Muscle layer of colon (tissue), 2 donors: ENCODE results near the gene ABCA12.

Experiments
- H3K27ac ChIP-seq: one replicate; pipeline ENCODE4 v1.7.0; 2013; ENCODE audit warnings: low read depth, mild to moderate bottlenecking, low read length, moderate library complexity
- H3K27me3 ChIP-seq, 2 donors: one replicate each; pipeline ENCODE4 v1.7.0; 2013; ENCODE audit warnings: low read length in 2 of 2, mild to moderate bottlenecking in 2 of 2; ENCODE audit not compliant: insufficient read depth in 2 of 2, control insufficient read depth in 1 of 2
- H3K36me3 ChIP-seq: one replicate; pipeline ENCODE4 v1.7.0; 2013; ENCODE audit warnings: mild to moderate bottlenecking, low read length; ENCODE audit not compliant: insufficient read depth
- H3K4me1 ChIP-seq: one replicate; pipeline ENCODE4 v1.7.0; 2013; ENCODE audit warnings: mild to moderate bottlenecking, low read length; ENCODE audit not compliant: insufficient read depth
- H3K4me3 ChIP-seq, 2 donors: one replicate each; pipeline ENCODE4 v1.7.0; 2013; ENCODE audit warnings: low read length in 2 of 2, low read depth in 1 of 2, mild to moderate bottlenecking in 1 of 2, moderate library complexity in 1 of 2
- H3K9ac ChIP-seq: one replicate; pipeline ENCODE4 v1.7.0; 2013; ENCODE audit warnings: low read length
- H3K9me3 ChIP-seq: one replicate; pipeline ENCODE4 v1.7.0; 2013; ENCODE audit warnings: mild to moderate bottlenecking, low read length
- donor health status: abdominal sarcoma.
- donor health status: Adenocarcinoma of cecum.

The ABCA12 gene

DNA sequence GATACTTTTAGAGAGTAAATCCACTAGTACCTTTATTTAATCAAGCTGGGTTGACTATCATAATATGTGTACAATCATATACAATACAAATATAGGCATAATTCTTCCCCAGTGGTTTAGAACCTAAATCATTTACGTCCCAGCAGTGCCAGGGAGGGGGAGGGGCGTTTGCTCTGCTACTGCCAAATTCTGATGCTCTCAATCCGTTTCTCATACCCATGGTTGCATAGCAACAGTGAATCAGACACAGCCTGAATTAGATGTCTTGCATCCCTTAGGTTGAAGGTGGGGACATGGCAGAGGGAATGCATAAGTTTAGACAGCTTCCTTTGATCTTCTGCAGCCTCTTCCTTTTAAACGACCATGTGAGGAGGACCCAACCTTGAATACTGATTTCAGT, 135.4 kb downstream of the ABCA12 start:
- no peak overlapping the region for H3K9ac ChIP-seq
- no peak overlapping the region for H3K27ac ChIP-seq
- H3K4me1 ChIP-seq = no peaks in the 10 kb centered on the region
- H3K4me3 ChIP-seq = no peak overlapping the region
- H3K36me3 ChIP-seq = no peaks in the 10 kb centered on the region
- no peaks in the 10 kb centered on the region for H3K27me3 ChIP-seq
- no peaks in the 10 kb centered on the region for H3K9me3 ChIP-seq

DNA sequence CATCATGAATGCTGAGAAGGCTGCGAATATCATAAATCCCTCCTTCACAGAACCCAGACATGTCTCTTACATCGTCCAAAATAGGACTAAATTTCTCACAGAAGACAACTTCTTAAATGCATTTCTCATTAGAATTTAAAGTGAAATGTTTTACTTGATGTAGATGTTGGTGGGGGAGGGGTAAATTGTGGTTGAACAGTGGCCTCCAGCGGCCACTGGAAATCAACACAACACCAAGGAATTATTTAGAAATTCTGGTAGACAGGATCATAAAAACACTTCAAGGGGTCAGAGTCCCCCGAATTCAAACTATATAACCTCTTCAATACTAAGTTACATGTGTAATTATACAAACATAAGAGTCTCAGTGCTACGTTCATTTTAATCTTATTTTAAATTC, 135.9 kb downstream of the ABCA12 start:
- no peaks in the 10 kb centered on the region for H3K4me1 ChIP-seq
- no peak overlapping the region for H3K4me3 ChIP-seq
- H3K27me3 ChIP-seq = no peaks in the 10 kb centered on the region
- no peaks in the 10 kb centered on the region for H3K9me3 ChIP-seq
- H3K9ac ChIP-seq = no peak overlapping the region
- H3K36me3 ChIP-seq = no peaks in the 10 kb centered on the region
- H3K27ac ChIP-seq = no peak overlapping the region

DNA sequence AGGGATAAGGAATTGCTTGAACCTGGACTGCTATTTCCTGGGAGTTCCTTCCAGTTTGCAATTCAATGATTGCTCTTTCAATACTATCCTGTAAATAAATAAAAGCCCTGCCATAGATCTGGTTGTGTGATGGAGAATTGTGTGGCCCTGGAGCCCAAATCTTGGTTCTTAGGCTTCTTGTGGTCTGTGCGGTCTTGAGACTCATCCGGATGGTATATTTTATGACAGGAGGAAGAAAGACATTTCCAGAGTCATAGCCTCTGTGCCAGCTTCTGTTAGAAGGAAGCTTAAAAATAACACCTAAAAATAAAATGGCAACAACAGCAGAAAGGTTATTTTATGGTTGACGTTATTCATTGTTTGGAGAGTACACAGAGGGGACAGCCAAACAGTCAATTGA, 137.7 kb downstream of the ABCA12 start:
- no peaks in the 10 kb centered on the region for H3K27me3 ChIP-seq
- H3K4me3 ChIP-seq = no peak overlapping the region
- H3K4me1 ChIP-seq = no peaks in the 10 kb centered on the region

DNA sequence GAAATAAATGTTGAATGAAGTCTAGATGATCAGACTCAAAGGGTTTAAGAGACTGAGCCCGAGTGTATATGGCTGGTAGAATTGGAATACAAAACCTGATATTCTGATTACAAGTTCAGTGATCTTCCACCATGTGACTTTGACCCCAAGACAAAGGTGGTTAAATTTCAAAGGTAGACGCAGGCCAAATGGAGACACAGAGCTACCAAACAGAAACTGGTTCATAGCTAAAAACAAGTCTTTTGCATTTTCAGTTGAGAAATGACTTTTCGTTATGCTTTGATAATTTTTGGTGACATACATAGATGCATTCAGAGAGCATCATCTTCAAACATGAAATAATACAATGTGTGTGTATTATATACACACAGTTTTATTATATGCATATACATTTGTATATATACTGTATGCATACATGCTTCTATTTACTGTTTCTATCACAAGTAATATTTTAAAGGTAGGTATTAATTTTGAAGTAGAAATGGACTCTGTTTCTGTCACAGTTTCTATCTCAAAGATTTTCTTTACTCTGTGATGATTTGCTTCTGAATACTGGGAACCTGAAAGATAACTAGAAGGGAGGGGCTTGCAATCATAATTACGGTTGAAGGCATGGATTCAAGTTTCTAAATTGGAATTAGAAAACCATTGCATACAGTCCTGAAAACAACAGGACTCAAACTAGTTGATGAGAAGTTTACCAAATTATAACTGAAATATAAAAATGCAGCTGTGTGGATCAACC, 142.3 kb downstream of the ABCA12 start:
- H3K9me3 ChIP-seq = no peaks in the 10 kb centered on the region
- no peak overlapping the region for H3K27ac ChIP-seq
- H3K27me3 ChIP-seq = no peaks in the 10 kb centered on the region
- H3K4me1 ChIP-seq = no peaks in the 10 kb centered on the region
- H3K4me3 ChIP-seq = no peak overlapping the region
- no peak overlapping the region for H3K9ac ChIP-seq
- H3K36me3 ChIP-seq = no peaks in the 10 kb centered on the region

More for the DNA sequence above, 137.7 kb downstream of the ABCA12 start:
- Histone ChIP-seq H3K36me3 (no peaks in the 10 kb centered on the region), H3K9ac (no peak overlapping the region), H3K27ac (no peak overlapping the region), H3K9me3 (no peaks in the 10 kb centered on the region)

DNA sequence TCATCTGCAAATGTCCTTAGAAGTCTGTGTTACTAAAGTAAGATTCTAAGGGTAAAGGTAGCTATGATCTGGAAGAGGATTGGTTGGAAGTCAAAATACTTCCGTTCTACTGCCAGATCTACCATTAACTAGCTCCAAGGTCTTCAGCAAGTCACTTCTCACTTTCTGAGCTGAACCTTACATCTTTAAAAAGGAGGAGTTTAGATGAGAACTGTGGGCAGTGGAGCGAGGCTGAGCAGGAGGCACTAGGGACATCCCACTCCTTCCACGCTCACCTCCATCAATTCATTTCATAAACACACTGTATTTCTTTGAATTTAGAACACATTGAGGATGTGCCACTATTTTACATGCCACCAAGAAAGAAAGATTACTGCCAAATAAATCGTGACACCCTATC, 143.0 kb downstream of the ABCA12 start:
- no peak overlapping the region for H3K27ac ChIP-seq
- H3K9me3 ChIP-seq = no peaks in the 10 kb centered on the region
- no peaks in the 10 kb centered on the region for H3K36me3 ChIP-seq
- no peaks in the 10 kb centered on the region for H3K4me1 ChIP-seq
- no peak overlapping the region for H3K9ac ChIP-seq
- H3K4me3 ChIP-seq = no peak overlapping the region
- H3K27me3 ChIP-seq = no peaks in the 10 kb centered on the region

DNA sequence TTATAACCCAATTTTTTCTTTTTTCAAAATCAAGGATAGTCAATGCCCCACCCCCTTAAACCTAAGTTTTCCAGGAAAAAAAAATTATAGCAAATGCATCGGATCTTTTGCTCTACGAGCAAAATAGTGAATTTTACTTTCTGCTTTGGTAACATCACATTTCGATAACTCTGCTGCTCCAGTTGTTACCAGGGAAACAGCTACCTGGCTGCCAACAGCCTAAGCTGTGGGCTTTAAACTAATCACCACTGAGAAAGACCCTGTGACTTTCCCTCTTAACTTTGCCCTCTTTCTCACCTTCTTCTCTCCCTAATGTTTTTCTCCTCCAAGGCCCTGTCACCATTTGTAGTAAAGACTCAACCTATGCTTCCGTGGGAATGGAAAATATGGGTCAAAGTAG, 145.5 kb downstream of the ABCA12 start:
- H3K4me3 ChIP-seq = no peak overlapping the region
- no peak overlapping the region for H3K27ac ChIP-seq
- no peaks in the 10 kb centered on the region for H3K9me3 ChIP-seq
- no peaks in the 10 kb centered on the region for H3K36me3 ChIP-seq
- no peaks in the 10 kb centered on the region for H3K27me3 ChIP-seq
- no peaks in the 10 kb centered on the region for H3K4me1 ChIP-seq
- no peak overlapping the region for H3K9ac ChIP-seq

DNA sequence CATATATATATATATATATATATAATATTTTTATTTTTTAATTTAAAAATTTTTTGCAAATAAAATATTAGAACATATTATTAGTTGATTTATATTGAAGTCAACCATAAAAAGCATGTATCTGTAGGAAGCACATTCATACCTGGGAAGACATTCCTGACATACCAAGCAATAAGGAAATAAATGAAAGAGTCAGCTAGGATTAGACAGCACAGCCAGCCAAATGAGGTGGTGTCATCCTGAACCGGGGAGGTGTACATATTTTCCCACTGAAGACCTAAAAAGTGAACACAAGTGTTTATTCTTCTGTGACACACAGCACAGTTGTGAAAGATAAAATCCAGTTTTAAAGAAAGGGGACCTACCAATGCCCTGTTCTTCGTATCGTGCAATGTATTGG, 149.2 kb downstream of the ABCA12 start:
- H3K9ac ChIP-seq = no peak overlapping the region
- no peaks in the 10 kb centered on the region for H3K4me1 ChIP-seq
- H3K27ac ChIP-seq = no peak overlapping the region
- no peaks in the 10 kb centered on the region for H3K9me3 ChIP-seq
- no peaks in the 10 kb centered on the region for H3K27me3 ChIP-seq
- no peaks in the 10 kb centered on the region for H3K36me3 ChIP-seq
- H3K4me3 ChIP-seq = no peak overlapping the region

DNA sequence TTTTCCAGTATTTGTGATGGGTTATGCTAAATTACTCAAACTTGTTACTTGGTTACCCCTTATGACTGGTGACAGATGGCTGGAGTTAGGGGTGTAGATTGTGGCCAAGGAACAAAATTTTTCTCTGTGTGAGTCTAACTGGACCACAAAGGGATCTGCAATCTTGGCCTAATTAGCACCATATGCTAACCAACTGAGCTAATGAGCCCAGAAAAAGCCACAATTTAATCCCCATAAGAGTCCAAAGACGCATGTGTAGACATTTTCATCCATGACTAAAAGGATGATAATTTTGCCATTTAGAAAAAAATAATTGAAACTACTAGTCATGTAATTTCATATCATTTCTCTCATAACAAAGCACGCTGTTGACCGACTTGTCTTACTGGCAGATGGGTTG, 151.2 kb downstream of the ABCA12 start:
- Histone ChIP-seq H3K9ac (no peak overlapping the region), H3K9me3 (no peaks in the 10 kb centered on the region), H3K36me3 (no peaks in the 10 kb centered on the region), H3K4me1 (no peaks in the 10 kb centered on the region), H3K27me3 (no peaks in the 10 kb centered on the region), H3K27ac (no peak overlapping the region), H3K4me3 (no peak overlapping the region)

DNA sequence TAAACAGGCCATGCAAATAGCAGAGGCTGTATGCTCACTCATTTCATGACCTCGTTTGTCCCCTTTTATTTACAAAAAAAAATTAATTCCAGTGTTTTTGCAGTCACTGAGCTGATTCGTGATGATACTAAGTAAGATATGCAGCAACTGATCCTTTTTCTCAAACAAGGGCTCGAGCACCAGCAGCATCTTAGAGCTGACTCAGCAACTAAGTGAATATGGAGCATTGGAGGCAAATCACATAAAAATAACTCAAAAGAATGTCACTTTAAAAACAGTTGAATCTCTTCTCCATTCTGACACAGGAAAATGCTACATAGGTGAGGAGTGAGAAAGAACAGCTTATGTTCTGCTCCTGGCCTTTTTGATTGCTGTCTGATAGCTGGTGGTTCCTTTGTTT, 152.8 kb downstream of the ABCA12 start:
- no peak overlapping the region for H3K9ac ChIP-seq
- no peaks in the 10 kb centered on the region for H3K27me3 ChIP-seq
- H3K4me3 ChIP-seq = no peak overlapping the region
- no peaks in the 10 kb centered on the region for H3K4me1 ChIP-seq
- H3K9me3 ChIP-seq = no peaks in the 10 kb centered on the region
- no peaks in the 10 kb centered on the region for H3K36me3 ChIP-seq
- no peak overlapping the region for H3K27ac ChIP-seq

DNA sequence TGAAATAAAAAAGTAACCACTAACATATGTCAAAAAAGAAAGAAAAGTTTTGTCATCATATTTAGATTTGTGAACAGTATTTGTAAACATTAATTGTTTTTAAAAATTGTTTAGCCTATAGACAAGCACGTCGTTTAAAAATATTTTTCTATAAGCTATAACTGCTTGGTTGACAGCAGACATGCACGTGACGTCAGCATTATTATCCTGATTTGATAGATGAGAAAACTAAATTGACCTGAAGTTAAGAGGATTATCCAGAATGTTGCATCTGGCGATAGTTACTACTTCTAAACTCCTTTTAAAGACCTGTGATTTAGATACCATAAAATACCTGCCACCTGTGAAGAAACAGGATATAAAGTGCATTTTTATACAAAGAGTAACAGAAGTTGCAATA, 172.0 kb downstream of the ABCA12 start:
- no peaks in the 10 kb centered on the region for H3K27me3 ChIP-seq
- no peak overlapping the region for H3K27ac ChIP-seq
- no peaks in the 10 kb centered on the region for H3K4me1 ChIP-seq
- H3K4me3 ChIP-seq = no peak overlapping the region
- no peak overlapping the region for H3K9ac ChIP-seq
- H3K36me3 ChIP-seq = no peaks in the 10 kb centered on the region
- H3K9me3 ChIP-seq = no peaks in the 10 kb centered on the region

DNA sequence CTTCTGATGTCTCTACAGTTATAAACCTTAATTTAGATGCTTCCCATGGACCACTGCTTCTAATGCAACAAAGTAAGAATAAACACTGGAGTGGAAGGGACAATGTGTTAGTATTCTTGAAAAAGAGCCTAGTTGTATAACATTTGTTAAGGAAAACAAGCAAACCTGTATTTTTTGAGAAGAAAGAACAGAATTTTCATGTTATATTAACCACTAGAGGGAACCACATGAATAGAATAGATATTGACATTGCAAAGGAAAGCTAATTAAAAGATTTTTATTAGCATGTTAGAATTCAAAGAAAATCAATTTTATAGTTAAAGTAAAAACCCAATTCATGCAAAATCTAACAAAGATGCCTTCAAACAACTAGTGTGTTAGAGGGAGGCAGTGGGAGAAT, 177.7 kb downstream of the ABCA12 start:
- H3K9ac ChIP-seq = no peak overlapping the region
- H3K27me3 ChIP-seq = no peaks in the 10 kb centered on the region
- H3K4me3 ChIP-seq = no peak overlapping the region
- no peaks in the 10 kb centered on the region for H3K4me1 ChIP-seq
- no peak overlapping the region for H3K27ac ChIP-seq
- H3K9me3 ChIP-seq = no peaks in the 10 kb centered on the region
- H3K36me3 ChIP-seq = no peaks in the 10 kb centered on the region

DNA sequence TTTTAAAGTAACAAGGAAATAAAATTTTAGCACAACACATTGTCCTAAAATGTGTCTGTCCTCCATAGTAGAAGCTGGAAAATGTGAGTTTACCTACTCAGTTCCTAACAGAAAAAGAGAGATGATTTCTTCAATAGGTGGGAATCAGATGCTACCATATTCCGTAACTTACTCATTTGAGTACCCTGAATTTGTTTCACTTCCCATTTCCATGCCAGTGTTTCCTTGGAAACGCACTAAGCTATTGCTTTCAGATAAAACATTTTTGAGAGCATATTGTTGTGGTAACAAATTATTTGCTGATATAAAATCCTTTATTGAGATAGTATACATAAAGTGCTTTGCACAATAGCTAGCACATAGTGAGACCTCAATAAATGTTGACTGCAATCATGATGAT, 191.5 kb downstream of the ABCA12 start:
- Histone ChIP-seq H3K4me3 (no peak overlapping the region), H3K4me1 (no peaks in the 10 kb centered on the region), H3K36me3 (no peaks in the 10 kb centered on the region), H3K9ac (no peak overlapping the region), H3K9me3 (no peaks in the 10 kb centered on the region), H3K27ac (no peak overlapping the region), H3K27me3 (no peaks in the 10 kb centered on the region)
